ENCODE data around the gene RPP25L.

DNA sequence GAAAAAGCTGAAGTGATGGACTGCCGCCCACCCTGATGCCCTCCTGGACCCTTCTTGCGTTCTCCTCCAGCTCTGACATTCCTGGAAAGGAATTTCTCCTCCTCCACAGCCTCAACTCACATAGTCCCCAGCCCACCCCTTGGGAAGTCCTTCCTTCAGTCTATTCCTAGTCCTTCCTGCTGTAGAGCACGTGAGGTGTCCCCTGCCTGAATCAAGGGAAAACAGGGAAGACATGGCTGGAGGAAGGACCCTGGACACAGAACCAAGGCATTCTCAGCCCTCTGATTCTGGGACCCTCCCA is 13.2 kb upstream of the RPP25L start:
- TF ChIP-seq CTCF (conservative IDR thresholded peaks at IDR 0.05 in 1 of 2, IDR thresholded peaks at IDR 0.05 in 1 of 2; ENCODE audit: low read depth in 1 of 2, low read length in 2 of 2) (no peak), EZH2 (IDR thresholded peaks at IDR 0.05; ENCODE audit: low read length, missing control alignments) (peak; percentile 51)

All from fibroblast of lung (primary cell).